Astrocyte of the cerebellum (primary cell): ENCODE data around the gene EPDR1.

Source experiments
- DNase-seq: peaks from one replicate; pipeline ENCODE4 v3.0.0-alpha.2; 2011; ENCODE audit warnings: low read depth
- H3K4me3 ChIP-seq: 2 replicates; pipeline ENCODE4 v1.5.1; 2011; ENCODE audit warnings: mild to moderate bottlenecking, low read depth, low read length, moderate library complexity
- CTCF ChIP-seq: IDR thresholded peaks from 2 replicates; pipeline ENCODE4 v1.5.1; 2012; ENCODE audit warnings: low read length, low read depth, moderate library complexity, mild to moderate bottlenecking; ENCODE audit errors: missing control alignments
- in situ Hi-C: cut with HindIII; loops from 2 replicates; pipeline ENCODE4 v1.10.0; 2017; ENCODE audit warnings: low sequenced_read_pairs

EPDR1 gene

GRCh38 chr7:37901890-37902524 is 18.4 kb upstream of the EPDR1 start:
- in situ Hi-C loops, result loop anchor here (10.0 to 25.0 kb wide), 3 partner anchors 323 to 473 kb away; no protein-coding TSS in a partner anchor
- H3K4me3 ChIP-seq, result no peak overlapping the region
- peak; percentile 60 for DNase-seq
- TF ChIP-seq CTCF, result no peak

- in situ Hi-C loops, result loop anchor here (10.0 to 25.0 kb wide), 3 partner anchors 316 to 466 kb away; no protein-coding TSS in a partner anchor
- peak; percentile 97 for DNase-seq
- TF ChIP-seq CTCF, result no peak
- H3K4me3 ChIP-seq, result no peak overlapping the region
Observed at GRCh38 chr7:37908221-37908788, 12.1 kb upstream of the EPDR1 start.

- H3K4me3 ChIP-seq, result peak overlapping the region; percentile 9
- no peak for DNase-seq
- in situ Hi-C loops, result loop anchor here (25.0 kb wide), 1 partner anchor 400 kb away; no protein-coding TSS in a partner anchor
- TF ChIP-seq CTCF, result no peak
Observed at GRCh38 chr7:37912756-37913155, 7.7 kb upstream of the EPDR1 start.

- no peak for DNase-seq
- in situ Hi-C loops, result loop anchor here (25.0 kb wide), 1 partner anchor 397 kb away; no protein-coding TSS in a partner anchor
- peak overlapping the region; percentile 74 for H3K4me3 ChIP-seq
- TF ChIP-seq CTCF, result no peak
Observed at GRCh38 chr7:37915438-37915837, 5.0 kb upstream of the EPDR1 start.

- in situ Hi-C loops, result loop anchor here (25.0 kb wide), 1 partner anchor 396 kb away; no protein-coding TSS in a partner anchor
- no peak for TF ChIP-seq CTCF
- peak overlapping the region; percentile 74 for H3K4me3 ChIP-seq
- no peak for DNase-seq
Observed at GRCh38 chr7:37916017-37916672, 4.3 kb upstream of the EPDR1 start.

GRCh38 chr7:37916673-37917660 is 3.5 kb upstream of the EPDR1 start, which contains the start of gene SFRP4:
Gene SFRP4 (minus strand): TSS chr7:37916817. CDS start chr7:37916537, 280 bp downstream.
- peak within 1 kb of the TSS; percentile 74 for H3K4me3 ChIP-seq
- in situ Hi-C loops, result loop anchor here (25.0 kb wide), 1 partner anchor 395 kb away; no protein-coding TSS in a partner anchor
- TF ChIP-seq CTCF, result peak; percentile 77
- peak; percentile 63 for DNase-seq
